Ovary (tissue), 9 donors: ENCODE measurements around the gene ARHGAP18. TPM values are rescaled to one million over a fixed set of nuclear protein-coding genes. Genes with fewer than 3 reads are reported as not detected.
A peak's percentile ranks its signal among the peaks of the same experiment; 100 is the strongest.

ENCODE experiments used
- DNase-seq, 5 donors: peaks; one replicate each; pipeline ENCODE4 v3.0.0-alpha.2; 2019 to 2020
- H3K27ac ChIP-seq, 2 donors: fragments of 200-600 bp; one replicate each; pipeline versions ENCODE4 v1.5.1 to v1.8.0; 2019 to 2022
- H3K27me3 ChIP-seq: fragments of 200-600 bp; one replicate; pipeline ENCODE4 v1.8.0; 2022
- H3K36me3 ChIP-seq: fragments of 200-600 bp; sonication (generic); one replicate; pipeline ENCODE4 v1.5.1; 2019
- H3K4me1 ChIP-seq: one replicate; pipeline ENCODE4 v1.8.1; 2013; ENCODE audit warnings: mild to moderate bottlenecking, moderate library complexity; ENCODE audit not compliant: insufficient read depth
- H3K4me3 ChIP-seq: fragments of 200-600 bp; sonication (generic); one replicate; pipeline ENCODE4 v1.5.1; 2017
- H3K9me3 ChIP-seq, 2 donors: fragments of 200-600 bp in 1 of 2; sonication (generic) in 1 of 2; one replicate each; pipeline versions ENCODE4 v1.5.1 to v1.8.1; 2013 to 2019; ENCODE audit warnings: mild to moderate bottlenecking in 1 of 2, moderate library complexity in 1 of 2
- EP300 ChIP-seq: sonication (generic); formaldehyde crosslinking; IDR thresholded peaks from one replicate; pipeline ENCODE4 v1.6.1; 2017; ENCODE audit warnings: antibody characterized with exemption
- POLR2A ChIP-seq: fragments of 450-650 bp; IDR thresholded peaks from one replicate; pipeline ENCODE4 v1.6.1; 2017; ENCODE audit warnings: antibody characterized with exemption, mild to moderate bottlenecking, moderate library complexity
- WGBS, 3 donors: extraction: QIAGEN DNeasy Blood & Tissue Kit in 1 of 3; methylation state at CpG; one replicate each; pipeline versions ENCODE4 v1.1.5 to v1.1.7; 2013 to 2017; 5-methylcytosine and 5-hydroxymethylcytosine counted together
- intact Hi-C, 4 donors: fragments of 100-400 bp; cut with DNase I; formaldehyde crosslinking; loops; one replicate each; pipeline versions ENCODE4 v1.11.0 to v1.15.1; 2022 to 2023
- polyA plus RNA-seq, 2 donors: library from polyadenylated mRNA; stranded (reverse); fragments of 200-250 nt in 1 of 2; fragments of 350-450 nt in 1 of 2; fragmentation: Illumina TruSeq in 1 of 2; extraction: RNeasy Lipid Tissue Mini Kit (QIAGEN cat#74804) in 1 of 2; gene quantifications; one replicate each; pipeline ENCODE4 v1.2.3, GENCODE V29; 2013 to 2014
- total RNA-seq, 7 donors: library from RNA; depleted of rRNA in 2 of 7; stranded (reverse); fragments of >200 nt in 2 of 7; fragmentation: NEBNext Ultra II Directional in 3 of 7; extraction: Animal tissue kit (Norgen Biotek cat#: 25700) in 3 of 7; gene quantifications; one replicate each; pipeline versions ENCODE4 v1.1.0 to v1.2.4, GENCODE V29; 2016 to 2023
- TF ChIP-seq, protein P1 (sequence below), 3 donors: fragments of 450-650 bp in 2 of 3; fragments of 200-600 bp in 1 of 3; IDR thresholded peaks; one replicate each; pipeline versions ENCODE4 v1.5.1 to v1.8.0; 2016 to 2022; ENCODE audit warnings: antibody characterized with exemption in 3 of 3, mild to moderate bottlenecking in 1 of 3
- donor health status: DM: no; HTN: no; CAD: no; lungs with moderate emphysema.
- donor health status: DM: no; HTN: no; CAD: no.
- donor health status: Bipolar disorder and iron deficiency.
- donor health status: DM: yes; HTN: yes; CAD: no.
- donor health status: DM: no; HTN: no; CAD: no.
- donor health status: DM: yes; HTN: yes; CAD: no.

The ARHGAP18 gene
- total and polyA plus RNA-seq, 9 donors, result 4.4 to 35.3 (median 9.6) TPM

DNA sequence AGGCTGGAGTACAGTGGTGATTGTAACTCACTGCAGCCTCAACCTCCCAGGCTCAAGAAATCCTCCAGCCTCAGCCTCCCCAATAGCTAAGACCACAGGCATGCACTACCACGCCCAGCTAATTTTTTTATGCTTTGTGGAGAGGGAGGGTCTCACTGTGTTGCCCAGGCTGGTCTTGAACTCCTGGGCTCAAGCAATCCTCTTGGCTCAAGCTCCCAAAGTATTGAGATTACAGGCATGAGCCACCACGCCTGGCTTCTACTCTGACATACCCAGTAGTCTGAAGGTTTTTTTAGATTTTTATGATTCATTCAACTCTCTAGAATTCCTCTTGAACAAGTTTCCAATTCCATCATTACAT lies 1.3 kb upstream of the ARHGAP18 start:
- DNase-seq, result no peak
- no peak overlapping the region for H3K27ac ChIP-seq
- no peak overlapping the region for H3K4me3 ChIP-seq
- no peak for TF ChIP-seq POLR2A
- TF ChIP-seq EP300, result no peak
- TF ChIP-seq, protein P1, sequence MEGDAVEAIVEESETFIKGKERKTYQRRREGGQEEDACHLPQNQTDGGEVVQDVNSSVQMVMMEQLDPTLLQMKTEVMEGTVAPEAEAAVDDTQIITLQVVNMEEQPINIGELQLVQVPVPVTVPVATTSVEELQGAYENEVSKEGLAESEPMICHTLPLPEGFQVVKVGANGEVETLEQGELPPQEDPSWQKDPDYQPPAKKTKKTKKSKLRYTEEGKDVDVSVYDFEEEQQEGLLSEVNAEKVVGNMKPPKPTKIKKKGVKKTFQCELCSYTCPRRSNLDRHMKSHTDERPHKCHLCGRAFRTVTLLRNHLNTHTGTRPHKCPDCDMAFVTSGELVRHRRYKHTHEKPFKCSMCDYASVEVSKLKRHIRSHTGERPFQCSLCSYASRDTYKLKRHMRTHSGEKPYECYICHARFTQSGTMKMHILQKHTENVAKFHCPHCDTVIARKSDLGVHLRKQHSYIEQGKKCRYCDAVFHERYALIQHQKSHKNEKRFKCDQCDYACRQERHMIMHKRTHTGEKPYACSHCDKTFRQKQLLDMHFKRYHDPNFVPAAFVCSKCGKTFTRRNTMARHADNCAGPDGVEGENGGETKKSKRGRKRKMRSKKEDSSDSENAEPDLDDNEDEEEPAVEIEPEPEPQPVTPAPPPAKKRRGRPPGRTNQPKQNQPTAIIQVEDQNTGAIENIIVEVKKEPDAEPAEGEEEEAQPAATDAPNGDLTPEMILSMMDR (IDR thresholded peaks at IDR 0.05), result no peak
- WGBS, 3 donors, result 91 to 93% (median 93%) methylated on average over 2 of the region's 2 CpGs
- H3K36me3 ChIP-seq, result no peaks in the 10 kb centered on the region
- intact Hi-C loops, result no loop called here
- H3K9me3 ChIP-seq, result no peaks in the 10 kb centered on the region
- no peaks in the 10 kb centered on the region for H3K27me3 ChIP-seq
- H3K4me1 ChIP-seq, result peaks cover 4% of the 10 kb centered on the region

- H3K27me3 ChIP-seq, result no peaks in the 10 kb centered on the region
- no peak for DNase-seq
- WGBS, 3 donors, result 10 to 11% (median 10%) methylated on average over 14 of the region's 14 CpGs
- no peaks in the 10 kb centered on the region for H3K36me3 ChIP-seq
- TF ChIP-seq POLR2A (no peak), EP300 (no peak)
- TF ChIP-seq, protein P1 (IDR thresholded peaks at IDR 0.05), result no peak
- H3K9me3 ChIP-seq, result no peaks in the 10 kb centered on the region
- intact Hi-C loops, result no loop called here
- peaks cover 5% of the 10 kb centered on the region for H3K4me1 ChIP-seq
- H3K27ac ChIP-seq, result no peak overlapping the region
- H3K4me3 ChIP-seq, result peak overlapping the region; percentile 39
These were observed 683 bp upstream of the ARHGAP18 start for GRCh38 chr6:129710450-129711270.

GRCh38 chr6:129709196-129709768 lies 695 bp downstream of the ARHGAP18 start:
- DNase-seq, result peak; percentile 39 to 53 (median 46)
- Histone ChIP-seq H3K4me1 (peaks cover 7% of the 10 kb centered on the region), H3K36me3 (no peaks in the 10 kb centered on the region), H3K4me3 (peak overlapping the region; percentile 39), H3K9me3 (no peaks in the 10 kb centered on the region), H3K27me3 (no peaks in the 10 kb centered on the region), H3K27ac (peak overlapping the region in 1 of 2 donors; percentile 22)
- WGBS, 3 donors, result 7 to 13% (median 10%) methylated on average over 2 of the region's 2 CpGs
- TF ChIP-seq, protein P1 (IDR thresholded peaks at IDR 0.05), result no peak
- no peak for TF ChIP-seq EP300
- no peak for TF ChIP-seq POLR2A
- intact Hi-C loops, result no loop called here

GRCh38 chr6:129708496-129709195 lies 1.3 kb downstream of the ARHGAP18 start:
- WGBS, 3 donors, result 41 to 53% (median 48%) methylated on average over 4 of the region's 4 CpGs
- no peak for DNase-seq
- intact Hi-C loops, result no loop called here
- H3K4me3 ChIP-seq, result peak overlapping the region; percentile 39
- H3K27ac ChIP-seq, result no peak overlapping the region
- TF ChIP-seq, protein P1 (IDR thresholded peaks at IDR 0.05), result no peak
- TF ChIP-seq POLR2A (no peak), EP300 (no peak)
- H3K36me3 ChIP-seq, result no peaks in the 10 kb centered on the region
- H3K27me3 ChIP-seq, result no peaks in the 10 kb centered on the region
- H3K4me1 ChIP-seq, result peaks cover 7% of the 10 kb centered on the region
- no peaks in the 10 kb centered on the region for H3K9me3 ChIP-seq
